Astrocyte (in vitro differentiated cells and primary cell): ENCODE data around the gene HSD11B1.

Experiments used
- EZH2 ChIP-seq: IDR thresholded peaks from 2 replicates; pipeline ENCODE4 v1.6.1; 2012; ENCODE audit warnings: mild to moderate bottlenecking, low read length, inconsistent platforms; ENCODE audit not compliant: insufficient read depth
- TF ChIP-seq, protein P1 (sequence below): IDR thresholded peaks from 2 replicates; pipeline ENCODE4 v1.5.1; 2011; ENCODE audit warnings: low read depth, mild to moderate bottlenecking, inconsistent platforms, low read length, moderate library complexity; ENCODE audit not compliant: insufficient read depth

DNA sequence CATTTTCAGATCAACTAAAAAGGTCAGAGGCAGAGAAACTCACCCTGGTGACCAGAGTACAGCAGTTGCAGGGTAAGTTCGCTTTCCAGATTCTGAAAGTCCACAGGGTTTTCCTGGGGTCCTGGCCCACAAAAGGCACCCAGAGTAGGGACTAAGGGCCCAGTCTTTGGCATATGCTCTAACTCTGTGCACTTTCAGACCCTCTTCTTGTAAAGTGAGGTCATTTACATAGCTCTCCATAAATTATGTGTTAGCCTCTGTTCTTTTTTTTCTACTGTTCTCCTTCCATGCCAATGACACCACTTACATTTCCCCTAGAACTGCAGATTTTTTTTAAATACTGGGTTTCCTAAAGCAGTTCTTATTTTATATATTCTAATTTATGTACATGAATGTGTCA lies 73.5 kb downstream of the HSD11B1 start:
- TF ChIP-seq, protein P1, sequence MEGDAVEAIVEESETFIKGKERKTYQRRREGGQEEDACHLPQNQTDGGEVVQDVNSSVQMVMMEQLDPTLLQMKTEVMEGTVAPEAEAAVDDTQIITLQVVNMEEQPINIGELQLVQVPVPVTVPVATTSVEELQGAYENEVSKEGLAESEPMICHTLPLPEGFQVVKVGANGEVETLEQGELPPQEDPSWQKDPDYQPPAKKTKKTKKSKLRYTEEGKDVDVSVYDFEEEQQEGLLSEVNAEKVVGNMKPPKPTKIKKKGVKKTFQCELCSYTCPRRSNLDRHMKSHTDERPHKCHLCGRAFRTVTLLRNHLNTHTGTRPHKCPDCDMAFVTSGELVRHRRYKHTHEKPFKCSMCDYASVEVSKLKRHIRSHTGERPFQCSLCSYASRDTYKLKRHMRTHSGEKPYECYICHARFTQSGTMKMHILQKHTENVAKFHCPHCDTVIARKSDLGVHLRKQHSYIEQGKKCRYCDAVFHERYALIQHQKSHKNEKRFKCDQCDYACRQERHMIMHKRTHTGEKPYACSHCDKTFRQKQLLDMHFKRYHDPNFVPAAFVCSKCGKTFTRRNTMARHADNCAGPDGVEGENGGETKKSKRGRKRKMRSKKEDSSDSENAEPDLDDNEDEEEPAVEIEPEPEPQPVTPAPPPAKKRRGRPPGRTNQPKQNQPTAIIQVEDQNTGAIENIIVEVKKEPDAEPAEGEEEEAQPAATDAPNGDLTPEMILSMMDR, result no peak
- no peak for TF ChIP-seq EZH2
